ENCODE results near the gene REXO1.

- TF ChIP-seq, protein P1, sequence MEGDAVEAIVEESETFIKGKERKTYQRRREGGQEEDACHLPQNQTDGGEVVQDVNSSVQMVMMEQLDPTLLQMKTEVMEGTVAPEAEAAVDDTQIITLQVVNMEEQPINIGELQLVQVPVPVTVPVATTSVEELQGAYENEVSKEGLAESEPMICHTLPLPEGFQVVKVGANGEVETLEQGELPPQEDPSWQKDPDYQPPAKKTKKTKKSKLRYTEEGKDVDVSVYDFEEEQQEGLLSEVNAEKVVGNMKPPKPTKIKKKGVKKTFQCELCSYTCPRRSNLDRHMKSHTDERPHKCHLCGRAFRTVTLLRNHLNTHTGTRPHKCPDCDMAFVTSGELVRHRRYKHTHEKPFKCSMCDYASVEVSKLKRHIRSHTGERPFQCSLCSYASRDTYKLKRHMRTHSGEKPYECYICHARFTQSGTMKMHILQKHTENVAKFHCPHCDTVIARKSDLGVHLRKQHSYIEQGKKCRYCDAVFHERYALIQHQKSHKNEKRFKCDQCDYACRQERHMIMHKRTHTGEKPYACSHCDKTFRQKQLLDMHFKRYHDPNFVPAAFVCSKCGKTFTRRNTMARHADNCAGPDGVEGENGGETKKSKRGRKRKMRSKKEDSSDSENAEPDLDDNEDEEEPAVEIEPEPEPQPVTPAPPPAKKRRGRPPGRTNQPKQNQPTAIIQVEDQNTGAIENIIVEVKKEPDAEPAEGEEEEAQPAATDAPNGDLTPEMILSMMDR (conservative IDR thresholded peaks at IDR 0.05; ENCODE audit: low read length) = no peak
- TF ChIP-seq EZH2phosphoT487 (IDR thresholded peaks at IDR 0.05; ENCODE audit: borderline replicate concordance) = no peak
Measured at GRCh38 chr19:1773184-1773583, 75.1 kb downstream of the REXO1 start.
